ENCODE measurements around the gene TBXAS1.

- TF ChIP-seq CTCF (IDR thresholded peaks at IDR 0.05) (no peak), POLR2A (IDR thresholded peaks at IDR 0.05) (no peak), POLR2AphosphoS5 (IDR thresholded peaks at IDR 0.05) (no peak), EP300 (IDR thresholded peaks at IDR 0.05; ENCODE audit: low read depth) (no peak)
Measured at GRCh38 chr7:139990571-139991268, 161.7 kb downstream of the TBXAS1 start.

Data from transverse colon (tissue), 4 donors.